Superior temporal gyrus (tissue), 1 donor: Measurements from ENCODE around the gene RNU1-2.
A peak's percentile ranks its signal among the peaks of the same experiment; 100 is the strongest.
"Not testable (repeated sequence)": the region's sequence is repeated elsewhere in the genome, so short reads cannot be mapped to it uniquely, and the experiment has no call there.

ENCODE experiments used
- DNase-seq: peaks from one replicate; pipeline ENCODE4 v3.0.0-alpha.2; 2016; ENCODE audit errors: extremely low spot score

The RNU1-2 gene

GRCh38 chr1:16907870-16908758 lies 12.3 kb downstream of the RNU1-2 start:
- DNase-seq: no peak

GRCh38 chr1:16911851-16912721 lies 16.3 kb downstream of the RNU1-2 start:
- DNase-seq: not testable (repeated sequence)

GRCh38 chr1:16912742-16913141 lies 17.0 kb downstream of the RNU1-2 start:
- not testable (repeated sequence) for DNase-seq

- no peak for DNase-seq
These were observed 17.5 kb downstream of the RNU1-2 start for GRCh38 chr1:16913181-16913832.

GRCh38 chr1:16913833-16914662 lies 18.3 kb downstream of the RNU1-2 start:
- peak; percentile 95 for DNase-seq

GRCh38 chr1:16914928-16915626 lies 19.3 kb downstream of the RNU1-2 start:
- not testable (repeated sequence) for DNase-seq

GRCh38 chr1:16915627-16915973 lies 19.8 kb downstream of the RNU1-2 start:
- DNase-seq: peak; percentile 63

GRCh38 chr1:16916036-16916880 lies 20.5 kb downstream of the RNU1-2 start:
- not testable (repeated sequence) for DNase-seq

- DNase-seq: no peak
These were observed 22.6 kb downstream of the RNU1-2 start for GRCh38 chr1:16918371-16918770.

- not testable (repeated sequence) for DNase-seq
These were observed 23.3 kb downstream of the RNU1-2 start for GRCh38 chr1:16918936-16919665.

- no peak for DNase-seq
These were observed 25.2 kb downstream of the RNU1-2 start for GRCh38 chr1:16920951-16921350.

GRCh38 chr1:16921391-16922185 lies 25.8 kb downstream of the RNU1-2 start, which contains the start of gene CROCC:
Gene CROCC (plus strand): TSS chr1:16921931. CDS start chr1:16922019, 88 bp downstream.
- no peak for DNase-seq

- DNase-seq: no peak
These were observed 26.7 kb downstream of the RNU1-2 start for GRCh38 chr1:16922466-16922865.

- no peak for DNase-seq
These were observed 27.2 kb downstream of the RNU1-2 start for GRCh38 chr1:16922885-16923431.

- no peak for DNase-seq
These were observed 28.6 kb downstream of the RNU1-2 start for GRCh38 chr1:16924216-16924918.

GRCh38 chr1:16924919-16925477 lies 29.2 kb downstream of the RNU1-2 start:
- DNase-seq: no peak
